Karpas-422 (cell line): ENCODE data around the gene SLC22A23. TPM values are rescaled to one million over a fixed set of nuclear protein-coding genes. Genes with fewer than 3 reads are reported as not detected.

ENCODE experiments used
- DNase-seq: peaks from one replicate; pipeline ENCODE4 v3.0.0-alpha.2; 2015
- H2AFZ ChIP-seq: fragments of 200-600 bp; sonication (generic); 2 replicates; pipeline ENCODE4 v1.6.1; 2014; ENCODE audit warnings: antibody characterized with exemption, low read length, mixed read lengths
- H3K27ac ChIP-seq: fragments of 200-600 bp; sonication (generic); 2 replicates; pipeline ENCODE4 v1.5.1; 2014; ENCODE audit warnings: mild to moderate bottlenecking, low read length, moderate library complexity
- H3K27me3 ChIP-seq: fragments of 200-600 bp; sonication (generic); 2 replicates; pipeline ENCODE4 v1.6.1; 2014; ENCODE audit warnings: low read length, mixed read lengths
- H3K36me3 ChIP-seq: fragments of 200-600 bp; sonication (generic); 2 replicates; pipeline ENCODE4 v1.6.1; 2014; ENCODE audit warnings: low read length, mixed read lengths; ENCODE audit not compliant: insufficient read depth
- H3K4me1 ChIP-seq: fragments of 200-600 bp; sonication (generic); 2 replicates; pipeline ENCODE4 v1.6.1; 2014; ENCODE audit warnings: mild to moderate bottlenecking, low read length, mixed read lengths
- H3K4me2 ChIP-seq: fragments of 200-600 bp; sonication (generic); 2 replicates; pipeline ENCODE4 v1.6.1; 2014; ENCODE audit warnings: low read length, low read depth, mild to moderate bottlenecking; ENCODE audit not compliant: poor library complexity, severe bottlenecking
- H3K4me3 ChIP-seq: fragments of 200-600 bp; sonication (generic); 2 replicates; pipeline ENCODE4 v1.5.1; 2014; ENCODE audit warnings: mild to moderate bottlenecking, antibody characterized with exemption, low read length, mixed read lengths
- H3K79me2 ChIP-seq: fragments of 200-600 bp; sonication (generic); 2 replicates; pipeline ENCODE4 v1.6.1; 2014; ENCODE audit warnings: mild to moderate bottlenecking, low read length, mixed read lengths
- H3K9ac ChIP-seq: fragments of 200-600 bp; sonication (generic); 2 replicates; pipeline ENCODE4 v1.6.0; 2014; ENCODE audit warnings: low read length
- H3K9me2 ChIP-seq: fragments of 200-600 bp; sonication (generic), shearing (Covaris generic); replicated peaks from 2 replicates; pipeline ENCODE4 v1.6.0; 2014; ENCODE audit warnings: mild to moderate bottlenecking, low read length, moderate library complexity; ENCODE audit not compliant: insufficient read depth
- H3K9me3 ChIP-seq: fragments of 300-700, 200-600 bp; sonication (generic); 2 replicates; pipeline ENCODE4 v1.6.1; 2014; ENCODE audit warnings: low read length, mixed read lengths
- H4K20me1 ChIP-seq: fragments of 200-600 bp; sonication (generic); 2 replicates; pipeline ENCODE4 v1.6.1; 2014; ENCODE audit warnings: mild to moderate bottlenecking, antibody characterized with exemption, low read length, low read depth; ENCODE audit not compliant: insufficient read depth
- total RNA-seq: library from RNA; depleted of rRNA; stranded (reverse); fragments of >200 nt; shearing (Covaris generic); gene quantifications from 2 replicates; pipeline ENCODE4 v1.2.3, GENCODE V29; 2014; ENCODE audit warnings: low replicate concordance

The SLC22A23 gene
- total RNA-seq, 1 experiment from 2014 or later = not detected

GRCh38 chr6:3260296-3260695 is 196.6 kb downstream of the SLC22A23 start:
- Histone ChIP-seq H4K20me1 (peaks cover 31% of the 10 kb centered on the region), H3K27me3 (no peaks in the 10 kb centered on the region), H3K4me2 (peak overlapping the region; percentile 78), H3K9me3 (no peaks in the 10 kb centered on the region), H3K36me3 (0 out of 2 replicates have a peak, but pooled peaks cover 4% of the 10 kb centered on the region), H3K4me1 (peaks cover 17% of the 10 kb centered on the region), H3K9ac (peak overlapping the region; percentile 33; the same call in 1 of the 2 replicates), H3K27ac (no peak overlapping the region), H3K79me2 (peaks cover 58% of the 10 kb centered on the region), H2AFZ (no peak overlapping the region), H3K9me2 (no peaks in the 10 kb centered on the region), H3K4me3 (peak overlapping the region; percentile 73; the same call in 1 of the 2 replicates)
- no peak for DNase-seq

- Histone ChIP-seq H3K27me3 (no peaks in the 10 kb centered on the region), H3K4me3 (peak overlapping the region; percentile 73), H3K79me2 (peaks cover 55% of the 10 kb centered on the region), H3K9me2 (no peaks in the 10 kb centered on the region), H3K4me2 (peak overlapping the region; percentile 78), H3K36me3 (0 out of 2 replicates have a peak, but pooled peaks cover 4% of the 10 kb centered on the region), H3K9me3 (no peaks in the 10 kb centered on the region), H3K9ac (peak overlapping the region; percentile 81), H2AFZ (no peak overlapping the region), H4K20me1 (peaks cover 31% of the 10 kb centered on the region), H3K27ac (peak overlapping the region; percentile 39; the same call in 1 of the 2 replicates), H3K4me1 (peaks cover 17% of the 10 kb centered on the region)
- DNase-seq = peak; percentile 87
Measured at GRCh38 chr6:3259491-3259958, 197.3 kb downstream of the SLC22A23 start.

- Histone ChIP-seq H2AFZ (no peak within 1 kb of the TSS), H3K27ac (peak within 1 kb of the TSS; percentile 39; the same call in 1 of the 2 replicates)
Measured at GRCh38 chr6:3258720-3259490, 197.9 kb downstream of the SLC22A23 start, which contains the start of gene PSMG4. PSMG4 (plus strand) TSS chr6:3258947; CDS start chr6:3259023, 76 bp downstream.

GRCh38 chr6:3258201-3258600 is 198.6 kb downstream of the SLC22A23 start:
- Histone ChIP-seq H3K79me2 (peaks cover 43% of the 10 kb centered on the region), H4K20me1 (peaks cover 23% of the 10 kb centered on the region), H3K27me3 (no peaks in the 10 kb centered on the region), H2AFZ (no peak overlapping the region), H3K9ac (no peak overlapping the region), H3K9me3 (no peaks in the 10 kb centered on the region), H3K4me3 (no peak overlapping the region; the same call in 1 of the 2 replicates), H3K4me2 (no peak overlapping the region), H3K4me1 (peaks cover 17% of the 10 kb centered on the region), H3K9me2 (no peaks in the 10 kb centered on the region), H3K36me3 (no peaks in the 10 kb centered on the region), H3K27ac (no peak overlapping the region)
- DNase-seq = no peak

More at GRCh38 chr6:3258720-3259490, 197.9 kb downstream of the SLC22A23 start, which contains the start of gene PSMG4:
- no peaks in the 10 kb centered on the region for H3K9me3 ChIP-seq
- H3K9ac ChIP-seq = peak within 1 kb of the TSS; percentile 81
- peaks cover 30% of the 10 kb centered on the region for H4K20me1 ChIP-seq
- DNase-seq = peak; percentile 95
- H3K4me3 ChIP-seq = peak within 1 kb of the TSS; percentile 73
- 0 out of 2 replicates have a peak, but pooled peaks cover 3% of the 10 kb centered on the region for H3K36me3 ChIP-seq
- peaks cover 50% of the 10 kb centered on the region for H3K79me2 ChIP-seq
- no peaks in the 10 kb centered on the region for H3K9me2 ChIP-seq
- H3K4me2 ChIP-seq = peak within 1 kb of the TSS; percentile 78
- no peaks in the 10 kb centered on the region for H3K27me3 ChIP-seq
- H3K4me1 ChIP-seq = peaks cover 17% of the 10 kb centered on the region

- Histone ChIP-seq H3K9me2 (no peaks in the 10 kb centered on the region), H3K9ac (no peak overlapping the region), H3K4me1 (no peaks in the 10 kb centered on the region), H3K36me3 (no peaks in the 10 kb centered on the region), H3K9me3 (no peaks in the 10 kb centered on the region), H3K27me3 (no peaks in the 10 kb centered on the region), H4K20me1 (no peaks in the 10 kb centered on the region), H3K79me2 (no peaks in the 10 kb centered on the region), H3K4me2 (no peak overlapping the region), H3K27ac (no peak overlapping the region), H2AFZ (no peak overlapping the region), H3K4me3 (no peak overlapping the region)
- DNase-seq = no peak
Measured at GRCh38 chr6:3253597-3253961, 203.3 kb downstream of the SLC22A23 start.

GRCh38 chr6:3252861-3253596 is 203.8 kb downstream of the SLC22A23 start:
- no peaks in the 10 kb centered on the region for H3K79me2 ChIP-seq
- H3K27me3 ChIP-seq = no peaks in the 10 kb centered on the region
- H3K9ac ChIP-seq = no peak overlapping the region
- no peaks in the 10 kb centered on the region for H4K20me1 ChIP-seq
- no peak overlapping the region for H3K4me2 ChIP-seq
- no peaks in the 10 kb centered on the region for H3K4me1 ChIP-seq
- no peak overlapping the region for H3K4me3 ChIP-seq
- H2AFZ ChIP-seq = no peak overlapping the region
- H3K9me2 ChIP-seq = no peaks in the 10 kb centered on the region
- H3K9me3 ChIP-seq = no peaks in the 10 kb centered on the region
- H3K36me3 ChIP-seq = no peaks in the 10 kb centered on the region
- DNase-seq = no peak
- no peak overlapping the region for H3K27ac ChIP-seq

GRCh38 chr6:3252369-3252768 is 204.5 kb downstream of the SLC22A23 start:
- H3K9me2 ChIP-seq = no peaks in the 10 kb centered on the region
- no peak overlapping the region for H2AFZ ChIP-seq
- H3K4me1 ChIP-seq = no peaks in the 10 kb centered on the region
- no peaks in the 10 kb centered on the region for H3K36me3 ChIP-seq
- H3K4me3 ChIP-seq = no peak overlapping the region
- H4K20me1 ChIP-seq = no peaks in the 10 kb centered on the region
- H3K27me3 ChIP-seq = no peaks in the 10 kb centered on the region
- H3K27ac ChIP-seq = no peak overlapping the region
- no peak for DNase-seq
- no peaks in the 10 kb centered on the region for H3K79me2 ChIP-seq
- no peak overlapping the region for H3K4me2 ChIP-seq
- no peaks in the 10 kb centered on the region for H3K9me3 ChIP-seq
- no peak overlapping the region for H3K9ac ChIP-seq
